AG10803 (cell line): ENCODE measurements around the gene MCRIP1.

Experiments
- DNase-seq: peaks from one replicate; pipeline ENCODE4 v3.0.0; 2010; ENCODE audit warnings: low read depth
- H3K4me3 ChIP-seq: 2 replicates; pipeline ENCODE4 v1.5.1; 2011; ENCODE audit warnings: mild to moderate bottlenecking, low read length, control low read depth
- CTCF ChIP-seq: conservative IDR thresholded peaks from 2 replicates; pipeline ENCODE4 v1.5.1; 2011; ENCODE audit warnings: mild to moderate bottlenecking, low read length, control low read depth, inconsistent platforms

Gene MCRIP1

GRCh38 chr17:81802048-81802758 lies 30.9 kb downstream of the MCRIP1 start:
- no peak for TF ChIP-seq CTCF
- H3K4me3 ChIP-seq, result no peak overlapping the region
- DNase-seq, result no peak

- no peak overlapping the region for H3K4me3 ChIP-seq
- no peak for DNase-seq
- TF ChIP-seq CTCF, result no peak
Measured at GRCh38 chr17:81801327-81801726, 31.8 kb downstream of the MCRIP1 start.

GRCh38 chr17:81794509-81794908 lies 38.6 kb downstream of the MCRIP1 start:
- no peak for TF ChIP-seq CTCF
- DNase-seq, result peak; percentile 15
- H3K4me3 ChIP-seq, result no peak overlapping the region

GRCh38 chr17:81794074-81794476 lies 39.0 kb downstream of the MCRIP1 start:
- no peak overlapping the region for H3K4me3 ChIP-seq
- no peak for TF ChIP-seq CTCF

GRCh38 chr17:81792675-81793615 lies 40.1 kb downstream of the MCRIP1 start:
- TF ChIP-seq CTCF, result no peak

More at GRCh38 chr17:81794074-81794476, 39.0 kb downstream of the MCRIP1 start:
- no peak for DNase-seq

More at GRCh38 chr17:81792675-81793615, 40.1 kb downstream of the MCRIP1 start:
- DNase-seq, result no peak
- H3K4me3 ChIP-seq, result no peak overlapping the region
